ENCODE measurements around the gene ACSF2. TPM values are rescaled to one million over a fixed set of nuclear protein-coding genes. Genes with fewer than 3 reads are reported as not detected.
"Not testable (repeated sequence)": the region's sequence is repeated elsewhere in the genome, so short reads cannot be mapped to it uniquely, and the experiment has no call there.

ACSF2 gene
- polyA plus RNA-seq, 3 donors: 15.6 to 103 (median 46.8) TPM

GRCh38 chr17:50470426-50470825, 44.4 kb downstream of the ACSF2 start:
- 55 to 94% (median 85%) methylated on average over 6 of the region's 6 CpGs for WGBS, 3 donors

GRCh38 chr17:50471009-50471905, 45.2 kb downstream of the ACSF2 start:
- no peak overlapping the region for H3K27ac ChIP-seq (ENCODE audit: low read depth, low read length)
- WGBS, 3 donors: 65 to 81% (median 71%) methylated on average over 22 of the region's 22 CpGs

More at GRCh38 chr17:50470426-50470825, 44.4 kb downstream of the ACSF2 start:
- H3K27ac ChIP-seq (ENCODE audit: low read depth, low read length): no peak overlapping the region

- 95 to 97% (median 96%) methylated on average over 10 of the region's 10 CpGs for WGBS, 3 donors
- no peak overlapping the region for H3K27ac ChIP-seq (ENCODE audit: low read depth, low read length)
Measured at GRCh38 chr17:50472286-50472685, 46.3 kb downstream of the ACSF2 start.

GRCh38 chr17:50472761-50473161, 46.7 kb downstream of the ACSF2 start:
- WGBS, 3 donors: 87 to 90% (median 90%) methylated on average over 13 of the region's 13 CpGs
- not testable (repeated sequence) for H3K27ac ChIP-seq (ENCODE audit: low read depth, low read length)

GRCh38 chr17:50473901-50474300, 47.9 kb downstream of the ACSF2 start:
- H3K27ac ChIP-seq (ENCODE audit: low read depth, low read length): no peak overlapping the region
- WGBS, 3 donors: 79 to 94% (median 90%) methylated on average over 11 of the region's 11 CpGs

DNA sequence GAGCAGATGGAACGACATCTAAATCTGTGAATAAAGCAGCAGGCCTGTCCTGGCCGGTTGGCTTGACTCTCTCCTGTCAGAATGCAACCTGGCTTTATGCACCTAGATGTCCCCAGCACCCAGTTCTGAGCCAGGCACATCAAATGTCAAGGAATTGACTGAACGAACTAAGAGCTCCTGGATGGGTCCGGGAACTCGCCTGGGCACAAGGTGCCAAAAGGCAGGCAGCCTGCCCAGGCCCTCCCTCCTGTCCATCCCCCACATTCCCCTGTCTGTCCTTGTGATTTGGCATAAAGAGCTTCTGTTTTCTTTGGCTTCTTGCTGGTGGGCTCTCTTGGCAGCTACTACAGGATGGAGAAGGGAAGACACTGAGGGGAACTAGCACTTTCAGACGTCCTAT, 48.5 kb downstream of the ACSF2 start:
- H3K27ac ChIP-seq (ENCODE audit: low read depth, low read length): no peak overlapping the region
- 44 to 89% (median 81%) methylated on average over 6 of the region's 6 CpGs for WGBS, 3 donors

DNA sequence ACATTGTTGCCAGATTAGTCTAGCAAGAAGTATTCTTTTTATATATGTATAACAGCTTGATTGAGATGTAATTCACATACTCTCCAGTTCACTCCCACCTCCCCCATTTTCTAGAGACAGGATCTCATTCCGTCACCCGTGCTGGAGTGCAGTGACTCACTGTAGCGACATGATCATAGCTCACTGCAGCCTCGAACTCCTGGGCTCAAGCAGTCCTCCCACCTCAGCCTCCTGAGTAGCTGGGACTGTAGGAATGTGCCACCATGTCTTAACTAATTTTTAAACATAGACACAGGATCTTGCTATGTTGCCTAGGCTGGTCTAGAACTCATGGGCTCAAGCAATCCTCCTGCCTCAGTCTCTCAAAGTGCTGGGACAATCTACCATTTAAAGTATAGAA, 49.3 kb downstream of the ACSF2 start:
- WGBS, 3 donors: 71 to 90% (median 87%) methylated on average over 4 of the region's 4 CpGs
- H3K27ac ChIP-seq (ENCODE audit: low read depth, low read length): no peak overlapping the region

DNA sequence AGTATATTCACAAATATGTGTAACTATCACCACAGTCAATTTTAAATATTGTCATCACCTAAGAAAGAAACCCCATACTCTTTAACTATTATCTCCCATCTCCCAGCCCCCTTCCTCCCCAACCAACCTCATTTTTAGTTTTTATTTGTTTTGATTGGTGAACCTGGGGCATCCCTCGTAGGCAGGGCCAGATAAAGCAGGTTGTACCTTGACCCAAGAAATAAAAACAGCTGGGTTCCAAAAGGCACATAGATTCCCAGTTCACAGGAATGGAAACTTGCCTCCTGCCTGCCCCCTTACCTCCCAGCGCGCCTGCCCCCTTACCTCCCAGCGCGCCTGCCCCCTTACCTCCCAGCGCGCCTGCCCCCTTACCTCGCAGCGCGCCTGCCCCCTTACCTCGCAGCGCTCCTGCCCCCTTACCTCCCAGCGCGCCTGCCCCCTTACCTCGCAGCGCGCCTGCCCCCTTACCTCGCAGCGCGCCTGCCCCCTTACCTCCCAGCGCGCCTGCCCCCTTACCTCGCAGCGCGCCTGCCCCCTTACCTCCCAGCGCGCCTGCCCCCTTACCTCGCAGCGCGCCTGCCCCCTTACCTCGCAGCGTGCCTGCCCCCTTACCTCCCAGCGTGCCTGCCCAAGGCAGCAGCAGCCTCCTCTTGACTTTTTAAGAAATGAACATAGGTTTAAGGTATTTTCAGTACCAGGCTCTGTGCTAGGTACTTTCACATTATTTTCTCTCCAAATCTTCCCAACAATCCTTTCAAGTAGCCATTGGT, 49.9 kb downstream of the ACSF2 start:
- H3K27ac ChIP-seq (ENCODE audit: low read depth, low read length): not testable (repeated sequence)
- 17 to 35% (median 17%) methylated on average over 18 to 26 of the region's 33 CpGs for WGBS, 3 donors

DNA sequence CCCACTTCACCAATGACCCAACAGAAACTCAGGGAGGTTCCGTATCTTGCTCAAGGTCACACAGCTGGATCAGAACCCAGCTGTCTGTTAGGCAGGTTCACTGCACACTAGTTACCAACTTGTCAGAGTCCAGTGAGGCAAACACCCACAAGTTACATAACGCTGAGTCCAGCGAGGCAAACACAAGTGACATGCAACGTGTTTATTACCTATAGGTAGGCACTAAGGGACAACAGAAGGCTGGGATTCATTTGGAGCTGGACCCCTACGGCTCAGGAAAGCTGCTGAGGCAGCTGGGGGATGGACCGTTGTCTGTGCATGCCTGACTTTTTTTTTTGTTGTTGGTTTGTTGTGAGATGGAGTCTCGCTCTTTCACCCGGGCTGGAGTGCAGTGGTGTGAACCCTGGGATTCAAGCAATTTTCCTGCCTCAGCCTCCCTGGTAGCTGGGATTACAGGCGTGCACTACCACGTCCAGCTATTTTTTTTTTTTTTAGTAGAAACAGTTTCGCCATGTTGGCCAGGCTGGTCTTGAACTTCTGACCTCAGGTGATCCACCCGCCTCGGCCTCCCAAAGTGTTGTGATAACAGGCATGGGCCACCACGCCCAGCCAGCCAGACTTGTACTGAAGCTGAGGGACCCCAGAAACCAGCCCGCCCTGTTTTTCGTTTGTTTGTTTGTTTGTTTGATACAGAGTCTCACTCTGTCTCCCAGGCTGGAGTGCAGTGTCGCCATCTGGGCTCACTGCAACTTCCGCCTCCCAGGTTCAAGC, 50.7 kb downstream of the ACSF2 start:
- H3K27ac ChIP-seq (ENCODE audit: low read depth, low read length): no peak overlapping the region

GRCh38 chr17:50477976-50478375, 52.0 kb downstream of the ACSF2 start:
- WGBS, 3 donors: 65 to 77% (median 70%) methylated on average over 7 of the region's 7 CpGs
- H3K27ac ChIP-seq (ENCODE audit: low read depth, low read length): no peak overlapping the region

More for the DNA sequence above, 50.7 kb downstream of the ACSF2 start:
- whole genome bisulfite sequencing, 3 donors: 46 to 80% (median 78%) methylated on average over 18 of the region's 18 CpGs

DNA sequence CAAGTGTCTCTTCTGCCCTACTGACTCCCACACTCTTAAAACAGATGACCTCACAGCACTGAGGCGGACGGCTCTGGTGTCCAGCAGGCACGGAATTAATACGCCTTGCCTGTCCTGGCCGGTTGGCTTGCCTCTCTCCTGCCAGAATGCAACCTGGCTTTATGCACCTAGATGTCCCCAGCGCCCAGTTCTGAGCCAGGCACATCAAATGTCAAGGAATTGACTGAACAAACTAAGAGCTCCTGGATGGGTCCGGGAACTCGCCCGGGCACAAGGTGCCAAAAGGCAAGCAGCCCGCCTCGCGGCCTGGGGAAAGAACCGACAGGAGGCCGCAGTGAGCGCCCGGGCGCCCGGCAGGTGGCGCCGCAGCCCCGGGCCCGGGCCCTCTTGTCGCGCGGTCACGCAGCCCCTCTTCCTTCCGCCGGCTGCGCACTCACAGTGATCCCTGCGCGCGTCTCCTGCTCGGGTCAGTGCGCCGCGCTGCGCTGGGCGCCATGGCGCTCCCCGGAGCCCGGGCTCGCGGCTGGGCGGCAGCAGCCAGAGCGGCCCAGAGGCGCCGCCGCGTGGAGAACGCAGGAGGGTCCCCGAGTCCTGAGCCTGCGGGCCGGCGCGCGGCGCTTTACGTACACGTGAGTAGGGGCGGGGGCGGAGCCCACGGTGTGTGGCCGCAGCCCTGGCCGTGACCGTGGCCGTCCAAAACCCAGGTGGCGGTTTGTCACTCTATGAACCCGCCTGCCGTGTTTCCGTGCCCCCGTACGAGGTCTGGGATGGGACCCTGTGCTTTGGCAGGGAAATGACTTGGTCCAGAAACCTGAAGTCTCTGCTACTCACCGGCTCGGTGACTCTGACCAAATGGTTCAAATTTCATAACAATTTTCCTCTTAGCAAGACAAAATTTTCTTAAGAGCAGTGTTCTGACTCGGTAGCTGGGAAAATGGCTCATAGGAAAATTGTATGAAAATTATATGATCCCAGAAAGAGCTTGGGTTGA, 52.7 kb downstream of the ACSF2 start, which contains the start of gene RSAD1:
Gene RSAD1, plus strand, starts transcription at position 470 of the 991 bp plus-strand sequence. Its CDS starts 25 bp downstream, at position 495.
- H3K27ac ChIP-seq (ENCODE audit: low read depth, low read length): no peak within 1 kb of the TSS
- WGBS, 3 donors: 2 to 3% (median 2%) methylated on average over 59 to 75 of the region's 75 CpGs

DNA sequence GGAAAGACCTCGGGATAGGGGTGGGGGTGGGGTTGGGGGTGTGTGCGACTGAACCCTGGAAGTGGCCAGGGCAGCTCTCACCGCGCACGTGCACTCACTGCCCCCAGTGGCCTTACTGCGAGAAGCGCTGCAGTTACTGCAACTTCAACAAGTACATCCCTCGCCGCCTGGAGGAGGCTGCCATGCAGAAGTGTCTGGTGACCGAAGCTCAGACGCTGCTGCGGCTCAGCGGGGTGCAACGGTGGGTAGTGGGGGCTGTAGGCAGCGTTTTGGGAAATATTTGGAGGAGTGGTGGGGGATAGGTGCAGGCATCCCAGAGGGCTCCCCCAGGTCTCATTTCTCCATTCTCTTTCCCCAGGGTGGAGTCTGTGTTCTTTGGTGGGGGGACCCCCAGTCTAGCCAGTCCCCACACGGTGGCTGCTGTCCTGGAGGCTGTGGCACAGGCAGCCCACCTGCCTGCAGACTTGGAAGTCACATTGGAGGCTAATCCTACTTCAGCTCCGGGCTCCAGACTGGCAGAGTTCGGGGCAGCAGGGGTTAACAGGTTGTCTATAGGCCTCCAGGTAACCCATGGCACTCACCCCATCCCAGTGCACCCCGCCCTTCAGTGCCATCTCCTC, 53.6 kb downstream of the ACSF2 start:
- WGBS, 3 donors: 11 to 18% (median 17%) methylated on average over 19 of the region's 19 CpGs
- no peak overlapping the region for H3K27ac ChIP-seq (ENCODE audit: low read depth, low read length)

GRCh38 chr17:50480142-50480764, 54.2 kb downstream of the ACSF2 start:
- H3K27ac ChIP-seq (ENCODE audit: low read depth, low read length): no peak overlapping the region
- WGBS, 3 donors: 75 to 85% (median 82%) methylated on average over 7 of the region's 7 CpGs

GRCh38 chr17:50480854-50481490, 55.0 kb downstream of the ACSF2 start:
- no peak overlapping the region for H3K27ac ChIP-seq (ENCODE audit: low read depth, low read length)
- 72 to 82% (median 78%) methylated on average over 2 of the region's 2 CpGs for WGBS, 3 donors

- 63 to 89% (median 86%) methylated on average over 4 of the region's 4 CpGs for WGBS, 3 donors
- H3K27ac ChIP-seq (ENCODE audit: low read depth, low read length): no peak overlapping the region
Measured at GRCh38 chr17:50481648-50482047, 55.6 kb downstream of the ACSF2 start.

GRCh38 chr17:50482110-50482509, 56.1 kb downstream of the ACSF2 start:
- no peak overlapping the region for H3K27ac ChIP-seq (ENCODE audit: low read depth, low read length)
- WGBS, 3 donors: 74 to 90% (median 88%) methylated on average over 23 of the region's 23 CpGs

All from adipose tissue (tissue), 3 donors.